GM12873 (cell line): ENCODE measurements around the gene ANKK1.

Source experiments
- TF ChIP-seq, protein P1 (sequence below): IDR thresholded peaks from 2 replicates; pipeline ENCODE4 v1.5.1; 2012; ENCODE audit warnings: low read depth, mild to moderate bottlenecking, moderate library complexity, low read length, control low read depth; ENCODE audit not compliant: insufficient read depth; ENCODE audit errors: missing control alignments

The ANKK1 gene

GRCh38 chr11:113350336-113351067, 37.1 kb upstream of the ANKK1 start:
- TF ChIP-seq, protein P1, sequence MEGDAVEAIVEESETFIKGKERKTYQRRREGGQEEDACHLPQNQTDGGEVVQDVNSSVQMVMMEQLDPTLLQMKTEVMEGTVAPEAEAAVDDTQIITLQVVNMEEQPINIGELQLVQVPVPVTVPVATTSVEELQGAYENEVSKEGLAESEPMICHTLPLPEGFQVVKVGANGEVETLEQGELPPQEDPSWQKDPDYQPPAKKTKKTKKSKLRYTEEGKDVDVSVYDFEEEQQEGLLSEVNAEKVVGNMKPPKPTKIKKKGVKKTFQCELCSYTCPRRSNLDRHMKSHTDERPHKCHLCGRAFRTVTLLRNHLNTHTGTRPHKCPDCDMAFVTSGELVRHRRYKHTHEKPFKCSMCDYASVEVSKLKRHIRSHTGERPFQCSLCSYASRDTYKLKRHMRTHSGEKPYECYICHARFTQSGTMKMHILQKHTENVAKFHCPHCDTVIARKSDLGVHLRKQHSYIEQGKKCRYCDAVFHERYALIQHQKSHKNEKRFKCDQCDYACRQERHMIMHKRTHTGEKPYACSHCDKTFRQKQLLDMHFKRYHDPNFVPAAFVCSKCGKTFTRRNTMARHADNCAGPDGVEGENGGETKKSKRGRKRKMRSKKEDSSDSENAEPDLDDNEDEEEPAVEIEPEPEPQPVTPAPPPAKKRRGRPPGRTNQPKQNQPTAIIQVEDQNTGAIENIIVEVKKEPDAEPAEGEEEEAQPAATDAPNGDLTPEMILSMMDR = no peak

DNA sequence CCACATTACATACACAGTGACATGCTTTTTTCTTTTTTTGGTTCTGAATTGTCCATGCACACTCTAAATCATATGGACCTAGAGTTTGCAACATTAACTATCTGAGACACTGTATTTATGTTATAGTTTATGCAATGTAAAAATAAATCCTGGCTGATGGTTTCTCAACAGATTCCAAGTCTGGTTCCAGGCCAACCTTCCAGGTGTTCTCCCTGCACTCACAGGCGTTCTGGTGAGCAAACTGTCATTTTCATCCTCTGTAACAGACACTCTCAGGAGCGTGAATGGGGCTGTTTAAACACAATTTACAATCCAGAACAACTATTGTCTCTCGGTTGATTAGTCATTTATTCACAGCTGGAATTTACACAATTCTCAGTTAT, 36.5 kb upstream of the ANKK1 start:
- TF ChIP-seq, protein P1 = no peak

- TF ChIP-seq, protein P1 = no peak
These were observed 36.1 kb upstream of the ANKK1 start for GRCh38 chr11:113351480-113351879.

GRCh38 chr11:113356203-113356602, 31.4 kb upstream of the ANKK1 start:
- TF ChIP-seq, protein P1 = no peak

DNA sequence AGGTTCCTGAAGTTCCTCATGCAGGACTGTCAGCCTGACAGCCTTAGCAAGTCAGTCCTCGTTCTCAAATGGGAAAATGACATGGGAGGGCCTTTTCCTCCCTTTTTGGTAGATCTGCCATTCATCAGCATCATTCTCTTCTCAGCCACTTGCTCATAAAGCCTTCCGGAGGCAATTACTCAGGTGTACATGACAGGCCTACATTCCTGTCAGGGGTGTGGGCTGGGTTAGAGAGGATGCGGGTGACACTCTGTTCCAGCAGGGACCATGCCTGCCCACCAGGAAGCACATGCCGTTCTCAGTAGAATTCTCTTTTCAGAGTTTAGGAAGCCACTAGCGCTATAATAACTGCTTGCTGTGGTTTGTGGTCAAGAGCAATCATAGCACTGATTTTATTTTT, 24.2 kb upstream of the ANKK1 start:
- TF ChIP-seq, protein P1 = no peak

GRCh38 chr11:113363996-113364641, 23.5 kb upstream of the ANKK1 start:
- TF ChIP-seq, protein P1 = no peak

DNA sequence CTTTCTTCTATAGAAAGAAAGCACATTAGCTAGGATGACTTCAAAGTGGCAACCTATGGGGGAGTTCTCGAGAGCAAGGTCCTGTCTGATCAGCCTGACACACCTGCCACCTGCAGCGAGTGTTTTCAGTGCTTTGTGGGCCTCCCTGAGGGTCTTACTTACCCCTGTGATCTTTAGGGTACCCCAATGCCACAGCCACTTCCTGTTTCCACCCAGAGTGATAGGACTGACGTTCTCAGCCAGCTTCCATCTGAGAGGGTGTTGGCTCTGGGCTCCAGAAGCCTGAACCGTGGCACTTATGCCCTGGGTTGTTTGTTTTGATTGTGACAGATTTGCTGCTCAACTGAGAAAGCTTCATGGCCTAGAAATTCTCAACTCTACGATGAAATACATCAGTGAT, 21.7 kb upstream of the ANKK1 start:
- TF ChIP-seq, protein P1 = no peak
